Activated CD8-positive, alpha-beta memory T cell treated with anti-CD3 and anti-CD28 coated beads for 1 hour (primary cell): ENCODE results near the gene GBGT1.

Source experiments
- DNase-seq, 2 donors: peaks; one replicate each; pipeline ENCODE4 v3.0.0-alpha.2; 2020; ENCODE audit warnings: low read depth in 1 of 2; ENCODE audit errors: extremely low read depth in 1 of 2

GBGT1 gene

GRCh38 chr9:133117271-133118178 lies 46.2 kb downstream of the GBGT1 start:
- no peak for DNase-seq

GRCh38 chr9:133116346-133117231 lies 47.1 kb downstream of the GBGT1 start:
- DNase-seq = no peak

GRCh38 chr9:133115604-133116345 lies 47.9 kb downstream of the GBGT1 start:
- no peak for DNase-seq

GRCh38 chr9:133114886-133115603 lies 48.7 kb downstream of the GBGT1 start:
- DNase-seq = no peak

GRCh38 chr9:133113949-133114885 lies 49.5 kb downstream of the GBGT1 start:
- no peak for DNase-seq

- no peak for DNase-seq
Measured at GRCh38 chr9:133113163-133113948, 50.4 kb downstream of the GBGT1 start.

- peak in 1 of 2 donors; percentile 24 for DNase-seq
Measured at GRCh38 chr9:133112663-133113026, 51.1 kb downstream of the GBGT1 start.

GRCh38 chr9:133111808-133112662 lies 51.7 kb downstream of the GBGT1 start:
- no peak for DNase-seq

- DNase-seq = no peak
Measured at GRCh38 chr9:133109931-133110650, 53.6 kb downstream of the GBGT1 start.

- no peak for DNase-seq
Measured at GRCh38 chr9:133108794-133109641, 54.7 kb downstream of the GBGT1 start.

GRCh38 chr9:133107961-133108793 lies 55.5 kb downstream of the GBGT1 start:
- DNase-seq = no peak

- no peak for DNase-seq
Measured at GRCh38 chr9:133107245-133107722, 56.4 kb downstream of the GBGT1 start.

- DNase-seq = no peak
Measured at GRCh38 chr9:133106511-133107244, 57.0 kb downstream of the GBGT1 start.

GRCh38 chr9:133105461-133105770 lies 58.3 kb downstream of the GBGT1 start:
- no peak for DNase-seq
